ENCODE data around the gene YJEFN3.
A peak's percentile ranks its signal among the peaks of the same experiment; 100 is the strongest.

Gene YJEFN3

DNA sequence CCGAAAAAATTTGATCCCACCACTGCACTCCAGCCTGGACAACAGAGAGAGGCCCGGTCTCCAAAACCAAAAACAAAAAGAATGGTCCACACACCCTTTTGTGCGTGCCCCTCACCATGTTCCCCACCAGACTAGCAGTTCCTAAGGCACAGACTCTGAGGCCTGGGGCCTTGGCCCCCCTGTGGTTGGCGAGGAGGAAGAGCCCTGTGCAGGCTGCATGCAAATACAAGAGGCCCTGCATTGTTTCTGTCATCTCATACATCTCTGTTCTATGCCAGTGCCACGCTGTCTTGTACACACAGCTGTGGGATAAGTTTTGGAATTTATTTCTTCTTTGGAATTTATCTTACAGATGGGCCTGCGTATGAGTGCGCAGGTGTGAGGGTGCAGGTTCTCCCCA is 4.7 kb upstream of the YJEFN3 start:
- no peak for DNase-seq

DNA sequence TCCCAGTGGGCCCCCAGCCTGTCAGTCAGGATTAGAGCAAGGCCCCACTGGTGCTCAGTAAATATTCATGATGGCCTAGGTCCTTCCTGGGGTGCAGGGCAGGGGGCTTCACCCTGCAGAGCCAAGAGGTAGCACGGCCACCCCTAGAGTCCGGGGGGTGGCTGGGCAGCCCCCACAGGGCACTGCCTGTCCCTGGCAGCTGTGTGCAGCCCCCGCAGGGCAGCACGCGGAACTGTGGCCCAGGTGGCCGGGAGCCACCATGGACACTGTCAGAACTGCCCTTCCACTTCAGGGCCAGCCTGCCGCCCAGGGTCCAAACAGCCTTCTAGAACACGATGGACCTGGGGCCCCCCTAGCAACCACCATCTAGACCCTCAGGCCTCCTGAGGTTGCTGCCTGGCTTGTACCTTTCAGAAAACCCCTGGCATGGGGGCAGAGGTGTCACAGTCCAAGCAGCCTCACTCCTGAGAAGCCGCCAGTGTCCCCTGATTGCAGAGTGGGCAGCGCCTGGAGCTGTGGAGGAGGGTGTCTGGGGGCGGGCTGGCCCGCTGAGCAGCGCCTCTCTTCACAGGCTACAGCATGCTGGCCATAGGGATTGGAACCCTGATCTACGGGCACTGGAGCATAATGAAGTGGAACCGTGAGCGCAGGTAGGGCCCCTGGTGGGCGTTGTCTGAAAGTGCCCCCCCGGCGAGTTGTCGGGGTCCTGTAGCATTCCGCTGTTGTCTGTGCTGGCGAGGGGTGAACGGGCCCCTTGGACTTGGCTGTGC is 2.9 kb upstream of the YJEFN3 start:
- DNase-seq = no peak

DNA sequence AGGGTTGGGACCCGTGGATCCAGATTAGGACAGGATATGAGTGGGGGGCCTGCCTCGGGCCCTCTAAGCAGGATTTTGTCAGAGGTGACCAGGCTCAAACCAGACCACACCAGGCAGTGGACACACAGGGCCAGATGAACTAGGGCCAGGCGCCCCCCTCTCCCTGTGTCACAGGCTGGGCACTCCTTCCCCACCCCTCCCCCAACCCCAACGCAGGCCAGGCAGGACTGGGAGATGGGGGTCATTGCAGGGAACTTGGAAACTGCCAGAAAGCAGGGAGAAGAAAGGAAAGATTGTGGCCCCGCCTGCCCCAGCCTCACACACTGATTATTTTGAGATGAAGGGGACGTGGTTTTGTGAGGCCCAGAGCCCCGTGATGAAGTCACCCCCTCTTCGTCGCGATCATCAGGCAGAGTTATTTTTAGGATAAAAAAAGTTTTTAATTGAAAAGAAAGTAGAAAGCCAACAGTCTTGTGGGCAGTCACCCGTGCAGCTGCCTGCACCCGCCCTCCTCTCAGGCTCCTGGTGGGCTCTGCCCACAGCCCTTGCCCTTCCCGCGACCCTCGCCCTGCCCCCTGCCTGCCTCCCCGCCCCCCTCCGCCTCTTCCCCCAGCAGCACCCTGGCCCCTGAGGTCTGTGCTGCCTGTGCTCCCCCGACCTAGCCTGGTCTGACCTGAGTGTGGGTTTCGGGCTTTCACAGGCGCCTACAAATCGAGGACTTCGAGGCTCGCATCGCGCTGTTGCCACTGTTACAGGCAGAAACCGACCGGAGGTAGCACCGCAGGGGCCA is 1.9 kb upstream of the YJEFN3 start:
- DNase-seq = no peak

DNA sequence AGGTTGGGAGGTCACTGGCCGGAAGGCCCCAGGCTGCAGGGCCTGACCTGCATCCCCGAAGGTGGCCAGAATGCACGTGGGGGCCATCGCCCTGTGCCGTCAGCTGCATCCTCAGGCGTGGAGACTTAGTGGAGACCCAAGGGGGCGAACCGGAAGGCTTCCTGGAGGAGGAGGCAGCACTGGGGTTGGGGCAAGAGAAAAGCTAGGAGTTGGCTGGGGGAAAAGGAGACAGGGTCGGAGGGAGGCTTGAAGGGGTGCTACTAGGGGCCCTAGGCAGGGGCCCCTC is 1.4 kb upstream of the YJEFN3 start:
- DNase-seq = no peak

DNA sequence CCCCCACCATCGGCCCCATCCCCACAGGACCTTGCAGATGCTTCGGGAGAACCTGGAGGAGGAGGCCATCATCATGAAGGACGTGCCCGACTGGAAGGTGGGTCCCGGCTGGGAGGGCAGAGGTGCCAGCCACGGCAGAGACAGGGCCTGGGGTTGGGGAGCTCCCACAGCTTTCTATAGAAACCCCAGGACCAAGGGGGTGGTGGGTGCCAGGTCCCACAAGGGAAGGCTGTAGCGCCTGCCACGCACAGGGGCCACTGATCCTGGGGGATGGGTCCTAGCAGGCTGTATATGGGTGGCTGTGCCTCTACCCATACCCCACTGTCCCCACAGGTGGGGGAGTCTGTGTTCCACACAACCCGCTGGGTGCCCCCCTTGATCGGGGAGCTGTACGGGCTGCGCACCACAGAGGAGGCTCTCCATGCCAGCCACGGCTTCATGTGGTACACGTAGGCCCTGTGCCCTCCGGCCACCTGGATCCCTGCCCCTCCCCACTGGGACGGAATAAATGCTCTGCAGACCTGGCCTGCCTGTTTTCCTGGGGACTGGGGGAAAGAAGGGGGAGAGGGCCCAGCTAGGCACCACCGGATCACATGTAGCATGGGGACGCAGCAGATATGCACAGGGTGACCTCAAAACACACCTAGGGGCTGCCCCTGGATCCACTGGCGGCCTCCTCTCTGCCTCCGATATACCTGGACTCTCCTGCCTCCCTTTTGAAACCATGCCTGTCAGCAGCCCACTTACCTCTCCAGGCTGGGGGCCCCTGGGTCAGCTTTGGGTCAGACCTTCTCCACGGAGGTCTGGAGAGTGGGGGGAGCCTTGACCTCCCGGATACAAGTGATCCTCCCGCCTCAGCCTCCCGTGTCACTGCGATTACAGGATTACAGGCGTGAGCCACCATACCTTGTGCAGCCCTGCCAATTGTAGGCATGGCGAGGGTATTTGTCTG is 761 bp upstream of the YJEFN3 start:
- no peak for DNase-seq

DNA sequence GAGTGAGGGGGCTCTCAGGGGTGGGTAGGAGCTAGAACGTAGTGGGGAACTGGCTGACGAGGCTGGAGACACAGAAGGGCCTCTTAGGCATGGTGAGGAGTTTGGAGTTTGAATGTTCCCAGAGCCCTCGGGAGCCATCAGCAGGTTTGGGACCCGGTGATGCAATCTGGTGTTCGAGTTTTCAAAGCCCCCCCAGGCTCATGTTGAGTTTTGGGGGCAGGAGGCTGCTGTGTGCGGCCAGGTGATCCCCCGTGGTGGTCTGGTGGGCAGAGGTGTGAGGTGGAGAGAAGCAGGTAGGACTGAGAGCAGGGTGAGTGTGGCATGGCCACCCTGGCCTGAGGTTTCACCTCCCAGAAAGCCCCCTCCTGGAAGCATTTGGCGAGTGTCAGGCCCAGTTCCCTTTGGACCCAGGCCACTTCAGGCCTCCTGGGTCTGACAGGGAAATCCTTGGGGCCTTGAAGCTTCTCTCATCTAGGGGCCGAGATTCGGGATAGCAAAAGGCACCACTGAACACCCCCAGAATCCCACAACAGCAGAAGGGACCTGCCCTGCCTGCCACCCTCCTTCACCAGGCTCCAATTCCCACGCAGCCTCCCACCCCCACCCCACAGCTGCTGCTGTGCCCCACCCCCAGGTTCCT is 1.2 kb downstream of the YJEFN3 start:
- DNase-seq = no peak

DNA sequence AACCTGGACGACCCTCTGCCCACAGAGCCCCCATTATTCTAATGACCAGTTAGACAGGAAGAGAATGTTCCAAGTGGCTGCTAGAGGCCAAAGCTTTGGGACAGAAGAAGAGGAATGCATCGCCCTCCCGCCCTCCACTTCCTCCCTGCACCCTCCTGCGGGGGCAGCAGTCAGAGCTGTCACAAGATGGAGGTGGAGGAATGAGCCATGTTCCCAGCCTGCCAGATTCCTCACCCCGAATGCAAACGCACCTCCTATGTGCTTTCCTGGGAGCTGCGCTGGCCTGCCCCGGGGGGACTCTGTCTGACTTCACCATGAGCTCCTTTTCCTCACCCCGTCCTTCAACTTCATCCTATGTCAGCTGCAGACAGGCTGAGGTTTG is 1.7 kb downstream of the YJEFN3 start:
- DNase-seq = no peak

DNA sequence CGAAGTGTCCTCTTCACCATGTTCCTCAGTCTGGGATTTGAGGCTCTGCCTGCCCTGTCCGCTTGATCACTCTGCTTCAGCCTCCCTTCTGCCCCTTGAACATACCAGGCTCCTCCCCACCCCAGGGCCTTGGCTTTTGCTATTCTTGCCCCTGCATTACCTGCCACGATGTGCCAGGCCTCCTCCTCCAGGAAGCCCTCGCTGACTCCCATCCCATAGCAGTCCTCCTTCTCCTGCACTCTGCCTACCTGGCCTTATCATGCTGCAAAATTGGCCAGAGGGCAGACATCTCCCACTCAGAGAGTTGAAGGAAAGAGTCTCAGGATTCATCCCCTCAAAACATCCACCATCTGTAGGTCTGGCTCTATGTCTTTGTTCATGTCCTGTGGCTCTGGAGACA is 2.2 kb downstream of the YJEFN3 start:
- DNase-seq = no peak

DNA sequence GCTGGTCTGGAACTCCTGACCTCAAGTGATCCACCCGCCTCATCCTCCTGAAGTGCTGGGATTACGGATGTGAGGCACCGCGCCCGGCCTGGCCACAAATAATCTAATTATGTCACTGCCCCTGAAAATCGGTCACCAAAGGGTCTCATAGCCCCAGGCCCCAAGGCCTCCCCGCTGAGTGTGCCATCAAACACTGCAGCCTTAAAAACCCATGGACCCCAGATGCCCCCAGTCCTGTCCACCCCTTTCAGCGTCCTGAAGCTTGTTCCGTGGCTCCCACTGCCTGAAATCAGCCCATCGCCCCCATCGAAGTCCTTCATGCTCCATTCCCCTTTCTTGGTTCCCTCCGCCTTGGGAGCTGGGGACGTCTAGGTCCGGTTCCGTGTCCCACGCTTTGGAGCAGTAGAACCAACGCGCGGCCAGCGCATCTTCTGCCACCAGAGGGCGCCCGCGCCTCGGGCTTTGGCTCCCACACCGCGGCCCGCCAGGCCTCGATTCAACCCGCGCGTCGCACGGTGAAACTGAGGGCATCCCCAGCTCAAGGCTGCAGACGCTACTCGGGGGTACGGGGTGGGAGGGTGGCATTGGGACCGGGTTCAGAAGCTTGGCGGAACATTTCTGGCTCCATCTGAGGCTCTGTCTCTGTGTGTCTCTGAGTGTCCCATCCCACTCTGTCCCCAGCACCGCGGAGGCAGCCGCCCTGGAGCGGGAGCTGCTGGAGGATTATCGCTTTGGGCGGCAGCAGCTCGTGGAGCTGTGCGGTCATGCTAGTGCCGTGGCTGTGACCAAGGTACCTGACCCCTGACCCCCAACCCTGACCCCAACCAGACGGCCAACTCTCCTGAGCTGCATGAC is 3.5 kb downstream of the YJEFN3 start:
- peak; percentile 90 for DNase-seq

DNA sequence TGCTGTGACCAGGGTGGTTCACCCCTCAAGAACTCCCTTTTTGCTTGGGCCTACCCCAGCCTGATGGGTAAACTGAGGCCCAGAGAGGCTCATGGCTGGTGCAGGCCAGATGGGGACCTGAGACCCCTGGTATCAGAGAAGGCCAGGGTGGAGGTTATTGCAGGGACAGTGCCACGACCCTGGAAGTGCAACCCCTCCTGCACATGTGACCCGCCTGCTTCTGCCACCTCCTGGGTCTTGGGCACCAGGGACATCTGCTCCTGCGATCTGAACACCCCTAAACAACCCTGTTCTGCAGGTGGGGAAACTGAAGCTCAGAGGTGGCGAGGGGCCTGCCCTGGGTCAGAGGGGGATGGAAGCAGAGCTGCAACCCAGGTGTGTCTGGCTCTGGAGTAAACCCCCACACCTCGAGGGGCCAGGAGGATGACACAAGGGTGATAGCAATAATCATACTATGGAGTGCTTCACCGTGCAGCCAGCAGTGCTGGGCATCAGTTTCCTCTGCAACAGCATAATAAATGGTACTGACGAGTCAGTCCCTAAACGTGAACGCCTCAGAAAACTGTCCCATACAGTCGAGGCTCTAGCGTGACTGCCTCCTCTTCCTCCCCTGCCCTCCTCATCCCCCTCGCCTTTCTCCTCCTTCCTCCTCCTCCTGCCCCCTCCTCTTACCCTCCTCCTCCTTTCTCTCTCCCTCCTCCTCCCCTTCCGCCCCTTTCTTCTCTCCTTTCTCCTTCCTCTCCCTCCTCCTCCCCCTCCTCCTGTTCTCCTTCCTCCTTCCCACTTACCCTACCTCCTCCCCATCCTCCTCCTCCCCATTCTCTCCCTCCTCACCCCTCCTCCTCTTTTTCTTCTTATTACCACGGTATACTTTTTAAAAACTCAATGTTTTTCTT is 4.3 kb downstream of the YJEFN3 start:
- no peak for DNase-seq

DNA sequence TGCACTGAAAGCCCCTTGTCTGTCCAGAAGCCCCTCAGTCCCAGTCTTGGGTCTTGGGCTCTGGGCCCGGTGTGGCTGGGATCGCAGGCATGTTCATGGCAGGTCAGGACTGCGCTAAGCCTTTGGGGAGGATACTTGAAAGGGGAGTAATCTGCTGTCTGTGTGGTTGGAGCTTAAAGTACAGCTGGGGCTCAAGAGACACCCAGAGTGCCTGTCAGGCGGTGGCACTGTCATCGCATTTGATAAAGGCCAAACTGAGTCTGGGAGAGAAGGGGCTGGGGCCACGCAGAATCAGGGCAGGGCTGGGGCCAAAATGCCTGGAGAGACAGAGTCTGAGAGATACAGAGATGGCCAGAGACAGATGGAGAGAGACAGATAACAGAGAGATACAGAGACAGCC is 5.1 kb downstream of the YJEFN3 start:
- DNase-seq = no peak

DNA sequence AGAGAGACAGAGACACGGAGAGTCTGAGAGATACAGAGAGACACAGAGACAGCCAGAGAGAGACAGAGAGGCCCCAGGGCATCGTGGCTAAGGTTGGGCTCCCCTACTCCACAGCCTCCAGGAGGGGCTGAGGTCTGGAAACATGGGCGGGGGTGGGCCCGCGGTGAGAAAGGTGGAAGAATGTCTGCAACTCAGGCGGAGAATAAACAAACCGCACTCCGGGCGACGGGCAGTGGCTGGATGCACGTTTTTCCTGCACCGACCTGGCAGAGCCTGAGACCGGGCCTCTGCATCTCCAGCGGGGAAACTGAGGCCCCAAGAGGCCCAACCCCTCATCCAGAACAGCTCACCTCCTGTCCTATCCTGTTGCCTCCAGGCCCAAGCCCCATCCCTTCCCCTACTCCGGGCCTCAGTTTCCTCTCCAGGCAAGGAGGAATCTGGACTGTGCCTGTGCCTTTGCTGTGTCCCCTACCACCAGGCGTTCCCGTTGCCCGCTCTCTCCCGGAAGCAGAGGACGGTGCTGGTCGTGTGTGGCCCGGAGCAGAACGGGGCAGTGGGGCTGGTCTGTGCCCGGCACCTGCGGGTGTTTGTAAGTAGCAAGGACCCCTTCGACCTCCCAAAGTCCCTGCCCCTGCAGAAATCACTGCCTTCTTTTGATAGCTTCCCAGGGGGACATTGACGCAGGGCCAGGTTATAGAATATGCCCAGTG is 6.0 kb downstream of the YJEFN3 start:
- DNase-seq = no peak

DNA sequence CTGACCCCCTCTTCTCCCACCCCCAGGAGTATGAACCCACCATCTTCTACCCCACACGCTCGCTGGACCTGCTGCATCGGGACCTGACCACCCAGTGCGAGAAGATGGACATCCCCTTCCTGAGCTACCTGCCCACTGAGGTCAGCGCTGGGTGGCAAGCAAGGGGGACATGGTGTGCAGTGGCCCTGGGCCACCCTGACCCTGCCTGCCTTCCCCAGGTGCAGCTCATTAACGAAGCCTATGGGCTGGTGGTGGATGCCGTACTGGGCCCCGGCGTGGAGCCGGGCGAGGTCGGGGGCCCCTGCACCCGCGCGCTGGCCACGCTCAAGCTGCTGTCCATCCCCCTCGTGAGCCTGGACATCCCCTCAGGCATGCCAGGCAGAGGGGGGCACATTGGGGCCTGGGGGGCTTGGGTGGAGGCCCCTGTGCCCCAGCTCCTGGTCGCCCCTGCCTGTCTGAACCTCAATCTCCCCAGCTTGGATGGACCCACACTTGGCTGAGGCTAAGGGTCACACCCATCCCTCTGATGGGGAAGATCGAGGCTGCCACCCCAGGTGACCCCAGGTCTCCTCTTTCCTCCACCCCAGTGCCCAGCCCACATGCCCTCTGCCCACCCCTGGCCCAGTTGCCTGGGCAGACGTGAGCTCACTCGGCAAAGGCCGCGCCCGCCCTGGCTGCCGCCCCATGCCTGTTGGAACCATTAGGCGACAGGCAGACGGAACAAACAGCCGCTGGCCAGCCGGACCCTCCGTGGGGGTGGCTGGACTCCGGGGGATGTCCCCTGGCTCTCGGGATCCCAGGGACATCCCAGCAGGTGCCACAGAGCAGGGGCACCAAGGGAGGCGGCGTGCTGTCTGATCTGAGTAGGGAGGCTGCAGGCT is 6.8 kb downstream of the YJEFN3 start:
- DNase-seq = no peak

DNA sequence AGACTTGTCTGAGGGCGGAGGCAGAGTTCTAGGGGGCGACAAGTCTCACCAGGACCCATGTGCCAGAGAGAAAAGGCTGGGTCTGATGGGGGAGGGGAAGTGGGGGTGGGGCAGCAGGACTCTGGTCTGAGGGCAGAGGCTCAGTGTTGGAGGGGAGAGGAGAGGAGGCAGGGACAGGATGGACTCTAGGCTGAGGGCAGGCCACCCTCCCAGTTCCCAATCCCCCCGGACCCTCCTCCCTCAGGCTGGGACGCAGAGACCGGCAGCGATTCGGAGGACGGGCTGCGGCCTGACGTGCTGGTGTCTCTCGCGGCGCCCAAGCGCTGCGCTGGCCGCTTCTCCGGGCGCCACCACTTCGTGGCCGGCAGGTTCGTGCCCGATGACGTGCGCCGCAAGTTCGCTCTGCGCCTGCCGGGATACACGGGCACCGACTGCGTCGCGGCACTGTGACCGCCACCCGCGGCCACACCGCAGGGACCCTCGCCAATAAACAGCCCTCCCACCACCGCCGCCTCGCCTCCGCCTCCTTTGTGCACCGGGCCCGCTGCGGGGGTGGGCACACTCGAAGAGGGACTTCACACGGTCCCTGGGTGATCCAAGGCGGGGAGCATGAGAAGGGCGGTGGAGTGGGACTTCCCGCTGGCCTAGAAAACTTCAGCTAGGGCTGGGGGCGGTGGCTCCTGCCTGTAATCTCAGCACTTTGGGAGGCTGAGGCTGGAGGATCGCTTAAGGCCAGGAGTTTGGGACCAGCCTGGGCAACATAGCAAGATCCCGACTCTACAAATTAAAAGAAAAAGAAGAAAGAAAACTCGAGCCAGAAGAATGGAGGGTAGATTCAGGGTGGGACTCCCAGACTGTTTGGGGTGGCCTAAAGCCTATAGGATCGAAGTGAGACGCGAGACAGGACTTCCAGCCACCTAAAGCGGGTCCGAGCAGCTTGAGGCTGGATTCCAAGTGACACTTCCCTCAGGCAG is 8.7 kb downstream of the YJEFN3 start:
- no peak for DNase-seq

DNA sequence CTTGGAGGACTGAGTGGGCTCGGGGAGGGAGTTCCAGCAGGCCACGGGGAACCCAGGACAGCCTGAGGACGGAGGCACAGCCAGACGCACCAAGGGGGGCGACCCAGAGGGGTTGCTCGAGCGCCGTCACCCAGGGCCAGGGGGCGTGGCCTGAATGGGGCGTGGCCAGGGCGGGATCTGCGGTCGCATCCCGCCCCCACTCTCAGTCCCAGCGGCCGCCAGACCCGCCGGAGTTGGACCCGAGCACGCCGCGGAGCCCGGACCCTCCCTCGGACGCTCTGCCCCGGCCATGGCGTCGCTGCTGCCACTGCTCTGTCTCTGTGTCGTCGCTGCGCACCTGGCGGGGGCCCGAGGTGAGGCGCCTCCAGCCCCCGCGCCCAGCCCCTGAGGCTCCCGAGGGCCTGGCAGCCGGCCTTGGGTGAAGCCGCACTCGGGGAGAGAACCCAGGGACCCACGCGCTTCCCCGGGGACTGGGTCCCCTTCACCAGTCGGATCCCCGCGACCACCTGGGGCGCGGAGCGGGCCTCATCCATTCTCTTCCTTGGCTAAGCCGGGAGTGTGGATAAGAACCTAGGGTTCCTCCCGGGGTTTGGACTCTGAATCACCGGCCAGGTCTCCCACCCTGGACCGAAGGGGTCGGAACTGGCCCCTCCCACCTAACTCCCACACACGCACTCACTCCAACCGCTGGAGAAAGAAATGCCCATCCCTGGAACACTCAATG is 9.5 kb downstream of the YJEFN3 start, which contains the start of gene CILP2:
Gene CILP2, plus strand, starts transcription at position 205 of the 724 bp plus-strand sequence. Its CDS starts 85 bp downstream, at position 290.
- peak; percentile 56 for DNase-seq

DNA sequence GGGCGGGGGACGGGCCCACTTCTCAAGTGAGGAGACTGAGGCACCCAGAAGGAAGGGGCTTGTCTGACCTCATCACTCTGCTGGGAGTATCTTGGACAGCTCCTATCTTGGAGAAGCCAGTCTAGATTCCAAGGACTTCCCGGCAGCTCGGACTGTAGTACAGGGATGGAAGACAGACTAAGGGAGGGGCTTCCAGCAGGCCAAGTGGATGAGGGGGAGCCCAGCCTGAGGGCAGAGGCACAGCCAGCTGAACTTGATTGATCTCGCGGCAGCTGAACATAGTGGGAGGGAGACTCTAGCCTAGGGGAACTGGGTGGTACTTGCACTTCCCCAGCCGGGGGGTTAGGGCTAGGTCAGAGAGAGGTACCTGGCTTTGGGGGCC is 10.1 kb downstream of the YJEFN3 start:
- no peak for DNase-seq

DNA sequence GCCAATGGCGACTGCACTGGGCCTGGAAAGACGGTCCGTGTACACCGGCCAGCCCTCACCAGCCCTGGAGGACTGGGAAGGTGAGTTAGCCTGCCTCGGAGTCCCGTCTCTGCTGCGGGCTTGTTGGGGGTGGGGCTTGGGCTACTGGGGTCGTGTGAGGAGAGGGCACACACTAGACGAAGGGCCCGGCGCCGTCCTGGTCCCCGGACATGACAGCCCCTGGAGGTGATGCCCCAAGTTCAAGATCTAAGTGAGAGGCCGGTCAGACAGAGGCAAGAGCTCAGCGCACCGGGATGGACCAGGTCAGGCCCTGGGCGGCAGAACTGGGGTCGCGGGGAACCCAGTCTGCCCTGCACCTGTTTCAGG is 11.0 kb downstream of the YJEFN3 start:
- no peak for DNase-seq

Data from stimulated activated CD4-positive, alpha-beta T cell treated with anti-CD3 and anti-CD28 coated beads, Interleukin-4, amount 100 ng/mL, for 1 hour (primary cell).